K562 (cell line): ENCODE results near the gene DHCR24.

ENCODE experiments used
- ADNP ChIP-seq: fragments of 200-800 bp; sonication (Bioruptor generic); IDR thresholded peaks from 2 replicates; pipeline ENCODE4 v1.6.1; 2016; ENCODE audit warnings: missing genetic modification characterization, missing compliant biosample characterization
- CHD2 ChIP-seq: IDR thresholded peaks from 2 replicates; pipeline ENCODE4 v1.6.1; 2011; ENCODE audit warnings: low read depth, low read length
- CTCF ChIP-seq, 3 experiments: IDR thresholded peaks in 2 of 3; conservative IDR thresholded peaks in 1 of 3; 2 replicates each; pipeline ENCODE4 v1.5.1; 2011 to 2012; ENCODE audit warnings: low read length in 3 of 3, mild to moderate bottlenecking in 3 of 3, control low read depth in 2 of 3, improper control_type of control experiment in 1 of 3, inconsistent platforms in 1 of 3, low read depth in 1 of 3, mixed read lengths in 1 of 3, moderate library complexity in 1 of 3; ENCODE audit not compliant: insufficient read depth in 2 of 3
- E2F5 ChIP-seq: sonication (generic); formaldehyde crosslinking; IDR thresholded peaks from 2 replicates; pipeline ENCODE4 v1.8.0; 2022; ENCODE audit warnings: mild to moderate bottlenecking, missing genetic modification reagents
- EZH2 ChIP-seq: IDR thresholded peaks from 2 replicates; pipeline ENCODE4 v1.6.1; 2012; ENCODE audit warnings: low read depth, mild to moderate bottlenecking, inconsistent platforms, low read length, borderline replicate concordance
- PHB2 ChIP-seq: fragments of 450-650 bp; IDR thresholded peaks from 2 replicates; pipeline ENCODE4 v1.6.1; 2017; ENCODE audit warnings: low read depth
- RBM15 ChIP-seq: fragments of 200-400 bp; formaldehyde crosslinking; IDR thresholded peaks from 2 replicates; pipeline ENCODE4 v1.6.1; 2018; ENCODE audit warnings: mild to moderate bottlenecking, low read length, moderate library complexity; ENCODE audit not compliant: insufficient read depth
- RERE ChIP-seq: sonication (generic); formaldehyde crosslinking; IDR thresholded peaks from 2 replicates; pipeline ENCODE4 v1.8.0; 2023; ENCODE audit warnings: missing genetic modification reagents, mild to moderate bottlenecking, borderline replicate concordance
- RNF219 ChIP-seq: fragments of 250-450 bp; sonication (Bioruptor Pico); IDR thresholded peaks from 2 replicates; pipeline ENCODE4 v1.5.0; 2022; ENCODE audit warnings: mild to moderate bottlenecking
- TEAD4 ChIP-seq, 2 experiments: sonication (generic) in 1 of 2; formaldehyde crosslinking in 1 of 2; IDR thresholded peaks; 2 replicates each; pipeline versions ENCODE4 v1.6.1 to v1.8.0; 2012 to 2022; ENCODE audit warnings: borderline replicate concordance in 1 of 2, inconsistent platforms in 1 of 2, low read length in 1 of 2, mild to moderate bottlenecking in 1 of 2, missing genetic modification reagents in 1 of 2
- TFAM ChIP-seq: fragments of 250-450 bp; sonication (Bioruptor Pico); conservative IDR thresholded peaks from 2 replicates; pipeline ENCODE4 v1.5.0; 2021; ENCODE audit warnings: mild to moderate bottlenecking, moderate library complexity
- TGIF2 ChIP-seq: sonication (generic); formaldehyde crosslinking; IDR thresholded peaks from 2 replicates; pipeline ENCODE4 v1.8.1; 2022; ENCODE audit warnings: mild to moderate bottlenecking, missing genetic modification reagents, moderate library complexity
- ZNF24 ChIP-seq: fragments of 450-650 bp; IDR thresholded peaks from 2 replicates; pipeline ENCODE4 v1.6.1; 2016
- ZNF696 ChIP-seq: fragments of 250-450 bp; sonication (Bioruptor Pico); conservative IDR thresholded peaks from 2 replicates; pipeline ENCODE4 v1.4.0; 2020; ENCODE audit warnings: mild to moderate bottlenecking, moderate library complexity

GRCh38 chr1:54833121-54833520 is 53.9 kb downstream of the DHCR24 start:
- TF ChIP-seq PHB2 (no peak), ADNP (tag) (no peak), RERE (CRISPR knock-in tag) (no peak), CTCF (IDR thresholded peaks at IDR 0.05 in 2 of 3, conservative IDR thresholded peaks at IDR 0.05 in 1 of 3; ENCODE audit: insufficient read depth in 2 of 3, low read depth in 1 of 3, low read length in 3 of 3) (no peak), EZH2 (no peak), TGIF2 (no peak), CHD2 (no peak), TFAM (no peak), RBM15 (no peak), TEAD4 (IDR thresholded peaks at IDR 0.05; ENCODE audit: low read length) (no peak), TEAD4 (CRISPR knock-in tag; IDR thresholded peaks at IDR 0.05; ENCODE audit: borderline replicate concordance) (no peak), RNF219 (CRISPR knock-in tag) (no peak), E2F5 (CRISPR knock-in tag) (no peak), ZNF24 (no peak), ZNF696 (CRISPR knock-in tag) (no peak)
